PC-3 (cell line): ENCODE results near the gene BRF1.

Source experiments
- EZH2phosphoT487 ChIP-seq: fragments of 300-600 bp; sonication (generic); IDR thresholded peaks from 2 replicates; pipeline ENCODE4 v1.6.1; 2018; ENCODE audit warnings: mild to moderate bottlenecking, antibody characterized with exemption, low read length, borderline replicate concordance
- TF ChIP-seq, protein P1 (sequence below): fragments of 300-600 bp; sonication (generic); conservative IDR thresholded peaks from 2 replicates; pipeline ENCODE4 v1.5.1; 2017; ENCODE audit warnings: antibody characterized with exemption, low read depth, mild to moderate bottlenecking, low read length

DNA sequence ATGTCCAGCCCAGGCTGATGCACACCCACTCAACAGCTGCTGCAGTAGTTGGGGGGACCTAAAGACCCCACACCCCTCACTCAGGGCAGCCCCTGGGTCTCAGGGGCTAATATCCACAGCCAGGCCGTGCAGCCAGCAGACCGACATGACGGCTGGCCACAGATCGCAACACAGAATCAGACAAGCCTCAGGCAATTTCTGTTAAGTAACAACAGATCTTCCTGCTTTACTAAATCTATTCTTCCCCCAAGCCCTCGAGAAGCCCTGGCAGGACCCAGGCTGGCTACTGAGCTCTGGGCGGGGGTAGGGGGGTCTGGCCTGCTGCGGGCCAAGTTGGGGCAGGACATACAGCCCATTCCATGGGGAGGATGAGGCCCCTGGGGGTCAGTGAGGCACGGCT is 91.7 kb downstream of the BRF1 start:
- TF ChIP-seq, protein P1, sequence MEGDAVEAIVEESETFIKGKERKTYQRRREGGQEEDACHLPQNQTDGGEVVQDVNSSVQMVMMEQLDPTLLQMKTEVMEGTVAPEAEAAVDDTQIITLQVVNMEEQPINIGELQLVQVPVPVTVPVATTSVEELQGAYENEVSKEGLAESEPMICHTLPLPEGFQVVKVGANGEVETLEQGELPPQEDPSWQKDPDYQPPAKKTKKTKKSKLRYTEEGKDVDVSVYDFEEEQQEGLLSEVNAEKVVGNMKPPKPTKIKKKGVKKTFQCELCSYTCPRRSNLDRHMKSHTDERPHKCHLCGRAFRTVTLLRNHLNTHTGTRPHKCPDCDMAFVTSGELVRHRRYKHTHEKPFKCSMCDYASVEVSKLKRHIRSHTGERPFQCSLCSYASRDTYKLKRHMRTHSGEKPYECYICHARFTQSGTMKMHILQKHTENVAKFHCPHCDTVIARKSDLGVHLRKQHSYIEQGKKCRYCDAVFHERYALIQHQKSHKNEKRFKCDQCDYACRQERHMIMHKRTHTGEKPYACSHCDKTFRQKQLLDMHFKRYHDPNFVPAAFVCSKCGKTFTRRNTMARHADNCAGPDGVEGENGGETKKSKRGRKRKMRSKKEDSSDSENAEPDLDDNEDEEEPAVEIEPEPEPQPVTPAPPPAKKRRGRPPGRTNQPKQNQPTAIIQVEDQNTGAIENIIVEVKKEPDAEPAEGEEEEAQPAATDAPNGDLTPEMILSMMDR = no peak
- no peak for TF ChIP-seq EZH2phosphoT487
